ENCODE data around the gene TENM4.

DNA sequence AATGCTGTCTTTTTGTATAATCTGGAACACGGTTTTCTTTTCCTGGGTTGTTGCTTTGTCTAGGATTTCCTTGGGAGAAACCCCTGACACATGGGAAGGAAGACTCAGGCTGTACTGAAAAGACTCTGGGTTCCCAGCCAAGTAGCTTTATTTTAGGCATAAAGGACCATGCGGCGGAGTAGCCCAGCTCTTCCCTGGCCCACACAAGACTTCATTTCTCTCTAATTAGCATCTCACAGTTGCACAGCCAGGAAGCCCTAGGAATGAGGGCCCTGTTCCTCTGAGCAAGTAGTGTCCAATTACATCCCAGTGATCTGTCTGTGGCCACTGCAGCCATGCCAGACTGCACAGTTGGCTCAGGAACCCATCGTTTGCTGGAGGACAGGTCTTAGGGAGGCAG, 319.5 kb downstream of the TENM4 start:
- TF ChIP-seq CTCF (IDR thresholded peaks at IDR 0.05) (no peak), POLR2A (IDR thresholded peaks at IDR 0.05; ENCODE audit: low read length) (no peak), TP53 (CRISPR knock-in tag; IDR thresholded peaks at IDR 0.05) (no peak), ZNF302 (CRISPR knock-in tag; IDR thresholded peaks at IDR 0.05) (no peak), TFCP2L1 (CRISPR knock-in tag; IDR thresholded peaks at IDR 0.05) (no peak), NR3C1 (IDR thresholded peaks at IDR 0.05) (no peak), EHMT2 (IDR thresholded peaks at IDR 0.05; ENCODE audit: low read depth) (no peak)
